GM21367 (cell line): ENCODE data around the gene PRDM15.

Experiments used
- ATAC-seq: cut with Tn5 transposase; IDR thresholded peaks from one replicate; pipeline ENCODE4 v1.9.1; 2021; ENCODE audit not compliant: unreplicated experiment

The PRDM15 gene

GRCh38 chr21:41766883-41767605 lies 112.1 kb downstream of the PRDM15 start, which contains the start of gene RIPK4:
Gene RIPK4, minus strand, starts transcription at chr21:41767052. Its CDS starts 11 bp downstream, at chr21:41767041.
- ATAC-seq, result no peak

GRCh38 chr21:41765973-41766882 lies 112.9 kb downstream of the PRDM15 start:
- no peak for ATAC-seq

- ATAC-seq, result no peak
Observed at GRCh38 chr21:41765420-41765821, 113.7 kb downstream of the PRDM15 start.

- ATAC-seq, result no peak
Observed at GRCh38 chr21:41764558-41765419, 114.4 kb downstream of the PRDM15 start.

GRCh38 chr21:41763996-41764395 lies 115.1 kb downstream of the PRDM15 start:
- ATAC-seq, result no peak

- no peak for ATAC-seq
Observed at GRCh38 chr21:41763398-41763931, 115.7 kb downstream of the PRDM15 start.

- no peak for ATAC-seq
Observed at GRCh38 chr21:41762753-41763152, 116.4 kb downstream of the PRDM15 start.

GRCh38 chr21:41761934-41762635 lies 117.1 kb downstream of the PRDM15 start:
- ATAC-seq, result no peak

GRCh38 chr21:41761211-41761933 lies 117.8 kb downstream of the PRDM15 start:
- ATAC-seq, result no peak

GRCh38 chr21:41760411-41760810 lies 118.7 kb downstream of the PRDM15 start:
- no peak for ATAC-seq

- ATAC-seq, result no peak
Observed at GRCh38 chr21:41759926-41760325, 119.2 kb downstream of the PRDM15 start.

- ATAC-seq, result no peak
Observed at GRCh38 chr21:41759214-41759840, 119.8 kb downstream of the PRDM15 start.

GRCh38 chr21:41758550-41758949 lies 120.6 kb downstream of the PRDM15 start:
- no peak for ATAC-seq

- ATAC-seq, result no peak
Observed at GRCh38 chr21:41755934-41756773, 123.0 kb downstream of the PRDM15 start.

- ATAC-seq, result no peak
Observed at GRCh38 chr21:41755258-41755933, 123.7 kb downstream of the PRDM15 start.

- no peak for ATAC-seq
Observed at GRCh38 chr21:41754479-41754891, 124.7 kb downstream of the PRDM15 start.
